ENCODE data around the gene RASL10B. TPM values are rescaled to one million over a fixed set of nuclear protein-coding genes. Genes with fewer than 3 reads are reported as not detected.
A peak's percentile ranks its signal among the peaks of the same experiment; 100 is the strongest.

Gene RASL10B
- total RNA-seq, 1 donor from 2014 or later, result 1.9 TPM

DNA sequence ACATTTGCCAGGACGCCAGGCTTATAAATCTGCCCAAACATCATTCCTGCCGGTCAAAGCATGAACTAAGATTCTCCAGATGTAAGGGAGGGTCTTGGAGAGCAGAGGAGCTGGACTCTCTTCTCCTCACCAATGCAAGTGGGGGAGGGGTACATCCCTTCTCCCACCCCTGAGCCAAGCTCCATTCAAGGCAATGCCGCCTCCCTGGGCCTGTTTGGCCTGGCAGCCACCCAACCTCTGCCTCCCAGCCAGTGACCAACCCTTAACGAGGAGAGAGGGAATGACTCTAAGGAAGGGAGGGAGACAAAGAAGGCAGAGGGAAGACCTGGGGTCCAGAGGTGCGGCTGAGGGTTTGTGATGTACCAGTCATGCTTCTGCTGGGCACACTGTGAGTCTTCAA lies 43.1 kb downstream of the RASL10B start:
- H3K4me3 ChIP-seq, result no peak overlapping the region
- peak overlapping the region; percentile 66 for H3K27ac ChIP-seq
- no peaks in the 10 kb centered on the region for H3K36me3 ChIP-seq
- H3K27me3 ChIP-seq (ENCODE audit: low read depth), result no peaks in the 10 kb centered on the region
- H3K4me1 ChIP-seq, result peaks cover 50% of the 10 kb centered on the region
- ATAC-seq (peak; percentile 44 to 72), DNase-seq (peak; percentile 63)
- H3K9me3 ChIP-seq, result no peaks in the 10 kb centered on the region
- TF ChIP-seq CTCF (IDR thresholded peaks at IDR 0.05), result no peak
- intact Hi-C loops (cut with DNase I), result no loop called here

DNA sequence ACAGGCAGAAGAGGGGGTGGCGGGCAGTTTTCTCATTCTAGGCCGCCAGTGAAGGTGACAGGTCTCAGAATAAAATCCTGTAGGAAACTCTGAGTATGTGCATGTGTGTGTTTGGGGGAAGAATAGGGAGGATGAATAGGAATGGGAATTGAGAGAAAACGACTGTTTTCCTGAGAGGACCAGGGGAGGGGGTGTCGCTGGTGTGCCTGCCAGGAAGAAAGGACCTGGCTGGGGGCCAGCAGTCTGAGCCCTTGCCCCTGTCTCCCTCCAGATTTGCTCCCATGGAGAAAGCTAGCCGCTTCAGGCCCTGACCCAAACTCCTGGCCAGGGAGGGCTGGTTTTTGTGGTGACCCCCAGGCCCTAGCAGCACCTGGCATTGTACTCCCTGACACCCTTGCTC lies 43.6 kb downstream of the RASL10B start:
- Histone ChIP-seq H3K27ac (peak overlapping the region; percentile 66), H3K4me1 (peaks cover 50% of the 10 kb centered on the region), H3K9me3 (no peaks in the 10 kb centered on the region), H3K27me3 (ENCODE audit: low read depth) (no peaks in the 10 kb centered on the region), H3K36me3 (no peaks in the 10 kb centered on the region), H3K4me3 (no peak overlapping the region)
- no peak for DNase-seq
- TF ChIP-seq CTCF (IDR thresholded peaks at IDR 0.05), result no peak
- intact Hi-C loops (cut with DNase I), result no loop called here
- no peak for ATAC-seq

DNA sequence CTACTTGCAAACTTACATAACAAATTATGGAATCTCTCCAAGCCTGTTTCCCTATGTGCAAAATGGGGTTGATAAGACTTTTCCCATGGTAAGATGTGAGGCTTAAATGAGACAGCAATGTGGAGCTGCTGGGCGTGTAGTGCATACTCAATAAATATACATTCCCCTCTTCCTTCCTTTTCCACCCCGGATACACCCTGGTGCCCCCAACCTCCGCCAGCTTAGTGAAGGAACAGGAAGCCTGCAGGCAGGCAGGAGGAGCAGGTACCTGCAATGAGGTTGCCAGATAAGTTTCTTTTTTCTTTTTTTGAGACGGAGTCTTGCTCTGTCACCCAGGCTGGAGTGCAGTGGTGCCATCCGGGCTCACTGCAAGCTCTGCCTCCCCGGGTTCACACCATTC lies 44.1 kb downstream of the RASL10B start:
- intact Hi-C loops (cut with DNase I), result no loop called here
- peaks cover 50% of the 10 kb centered on the region for H3K4me1 ChIP-seq

GRCh38 chr17:35778641-35779196 lies 47.3 kb downstream of the RASL10B start:
- ATAC-seq, result no peak
- no peak for TF ChIP-seq CTCF (IDR thresholded peaks at IDR 0.05)
- Histone ChIP-seq H3K27ac (peak overlapping the region; percentile 73), H3K4me3 (no peak overlapping the region), H3K36me3 (no peaks in the 10 kb centered on the region), H3K4me1 (peaks cover 61% of the 10 kb centered on the region), H3K27me3 (ENCODE audit: low read depth) (no peaks in the 10 kb centered on the region), H3K9me3 (no peaks in the 10 kb centered on the region)
- intact Hi-C loops (cut with DNase I), result no loop called here
- no peak for DNase-seq

More for the DNA sequence above, 44.1 kb downstream of the RASL10B start:
- Histone ChIP-seq H3K9me3 (no peaks in the 10 kb centered on the region), H3K27ac (peak overlapping the region; percentile 66), H3K4me3 (no peak overlapping the region), H3K36me3 (no peaks in the 10 kb centered on the region), H3K27me3 (ENCODE audit: low read depth) (no peaks in the 10 kb centered on the region)
- DNase-seq (no peak), ATAC-seq (no peak)
- TF ChIP-seq CTCF (IDR thresholded peaks at IDR 0.05), result no peak

DNA sequence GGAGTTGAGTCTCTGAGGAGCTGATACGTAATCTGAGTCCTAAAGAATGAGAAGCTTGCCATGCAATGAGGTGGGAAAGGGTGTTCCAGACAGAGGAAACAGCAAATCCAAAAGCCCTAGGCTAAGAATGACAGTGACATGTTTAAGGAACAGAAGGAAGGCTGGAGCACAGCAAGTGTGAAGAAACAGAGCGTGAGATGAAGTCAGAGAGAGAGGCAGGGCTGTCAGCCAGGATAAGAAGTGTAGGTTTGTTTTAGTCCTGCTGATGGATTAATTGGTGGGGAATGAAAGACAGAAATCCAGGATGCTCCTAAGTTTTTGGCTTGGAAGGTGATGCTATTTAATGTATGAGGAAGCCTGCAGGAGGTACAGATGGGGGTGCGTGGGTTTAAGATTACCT lies 49.5 kb downstream of the RASL10B start:
- intact Hi-C loops (cut with DNase I), result no loop called here
- DNase-seq, result no peak
- no peak overlapping the region for H3K27ac ChIP-seq

More for the DNA sequence above, 49.5 kb downstream of the RASL10B start:
- ATAC-seq, result no peak
- no peak for TF ChIP-seq CTCF (IDR thresholded peaks at IDR 0.05)
- H3K27me3 ChIP-seq (ENCODE audit: low read depth), result no peaks in the 10 kb centered on the region
- no peaks in the 10 kb centered on the region for H3K36me3 ChIP-seq
- H3K4me3 ChIP-seq, result no peak overlapping the region
- H3K9me3 ChIP-seq, result no peaks in the 10 kb centered on the region
- H3K4me1 ChIP-seq, result peaks cover 54% of the 10 kb centered on the region
